Measurements from ENCODE around the gene VTI1A. TPM values are rescaled to one million over a fixed set of nuclear protein-coding genes. Genes with fewer than 3 reads are reported as not detected.

VTI1A gene
- total and polyA plus RNA-seq, 2 experiments from 2014 or later = 26.8 to 31.0 TPM

DNA sequence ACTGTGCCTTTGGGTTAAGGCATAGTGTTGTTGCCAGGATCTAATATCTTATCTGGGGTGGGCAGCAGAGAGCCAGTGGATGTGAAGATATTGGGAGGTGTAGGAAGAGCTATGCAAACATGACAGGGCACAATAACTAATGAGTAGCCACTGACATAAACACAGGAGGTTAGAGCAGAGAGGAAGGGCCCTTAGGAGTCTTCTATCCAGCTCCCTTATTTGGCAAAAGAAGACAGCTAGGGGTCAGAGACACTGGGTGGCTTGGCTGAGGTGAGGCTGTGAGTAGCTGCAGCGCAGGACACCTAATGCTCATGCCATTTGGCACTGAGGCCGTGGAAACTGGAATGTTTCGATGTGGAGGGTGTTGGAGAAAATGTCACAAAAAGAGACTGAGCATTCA is 326.8 kb downstream of the VTI1A start:
- Histone ChIP-seq H3K4me3 (no peak overlapping the region), H3K4me2 (no peak overlapping the region), H3K36me3 (ENCODE audit: insufficient read depth) (no peaks in the 10 kb centered on the region), H4K20me1 (replicated peaks; ENCODE audit: insufficient read depth) (no peaks in the 10 kb centered on the region), H2AFZ (no peak overlapping the region), H3K4me1 (ENCODE audit: insufficient read depth) (peaks cover 8% of the 10 kb centered on the region), H3K27me3 (ENCODE audit: insufficient read depth) (no peaks in the 10 kb centered on the region), H3F3A (replicated peaks; ENCODE audit: low read depth) (no peaks in the 10 kb centered on the region), H3K27ac (ENCODE audit: low read depth) (no peak overlapping the region), H3K9me2 (ENCODE audit: insufficient read depth) (peaks cover 4% of the 10 kb centered on the region; the same call in 1 of the 2 replicates), H3K79me2 (replicated peaks; ENCODE audit: insufficient read depth) (no peaks in the 10 kb centered on the region)
- TF ChIP-seq, protein P1, sequence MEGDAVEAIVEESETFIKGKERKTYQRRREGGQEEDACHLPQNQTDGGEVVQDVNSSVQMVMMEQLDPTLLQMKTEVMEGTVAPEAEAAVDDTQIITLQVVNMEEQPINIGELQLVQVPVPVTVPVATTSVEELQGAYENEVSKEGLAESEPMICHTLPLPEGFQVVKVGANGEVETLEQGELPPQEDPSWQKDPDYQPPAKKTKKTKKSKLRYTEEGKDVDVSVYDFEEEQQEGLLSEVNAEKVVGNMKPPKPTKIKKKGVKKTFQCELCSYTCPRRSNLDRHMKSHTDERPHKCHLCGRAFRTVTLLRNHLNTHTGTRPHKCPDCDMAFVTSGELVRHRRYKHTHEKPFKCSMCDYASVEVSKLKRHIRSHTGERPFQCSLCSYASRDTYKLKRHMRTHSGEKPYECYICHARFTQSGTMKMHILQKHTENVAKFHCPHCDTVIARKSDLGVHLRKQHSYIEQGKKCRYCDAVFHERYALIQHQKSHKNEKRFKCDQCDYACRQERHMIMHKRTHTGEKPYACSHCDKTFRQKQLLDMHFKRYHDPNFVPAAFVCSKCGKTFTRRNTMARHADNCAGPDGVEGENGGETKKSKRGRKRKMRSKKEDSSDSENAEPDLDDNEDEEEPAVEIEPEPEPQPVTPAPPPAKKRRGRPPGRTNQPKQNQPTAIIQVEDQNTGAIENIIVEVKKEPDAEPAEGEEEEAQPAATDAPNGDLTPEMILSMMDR (conservative IDR thresholded peaks at IDR 0.05; ENCODE audit: low read depth in 2 of 2) = no peak
- TF ChIP-seq JUNB (IDR thresholded peaks at IDR 0.05; ENCODE audit: unreplicated experiment) = no peak
- TF ChIP-seq, protein P2, sequence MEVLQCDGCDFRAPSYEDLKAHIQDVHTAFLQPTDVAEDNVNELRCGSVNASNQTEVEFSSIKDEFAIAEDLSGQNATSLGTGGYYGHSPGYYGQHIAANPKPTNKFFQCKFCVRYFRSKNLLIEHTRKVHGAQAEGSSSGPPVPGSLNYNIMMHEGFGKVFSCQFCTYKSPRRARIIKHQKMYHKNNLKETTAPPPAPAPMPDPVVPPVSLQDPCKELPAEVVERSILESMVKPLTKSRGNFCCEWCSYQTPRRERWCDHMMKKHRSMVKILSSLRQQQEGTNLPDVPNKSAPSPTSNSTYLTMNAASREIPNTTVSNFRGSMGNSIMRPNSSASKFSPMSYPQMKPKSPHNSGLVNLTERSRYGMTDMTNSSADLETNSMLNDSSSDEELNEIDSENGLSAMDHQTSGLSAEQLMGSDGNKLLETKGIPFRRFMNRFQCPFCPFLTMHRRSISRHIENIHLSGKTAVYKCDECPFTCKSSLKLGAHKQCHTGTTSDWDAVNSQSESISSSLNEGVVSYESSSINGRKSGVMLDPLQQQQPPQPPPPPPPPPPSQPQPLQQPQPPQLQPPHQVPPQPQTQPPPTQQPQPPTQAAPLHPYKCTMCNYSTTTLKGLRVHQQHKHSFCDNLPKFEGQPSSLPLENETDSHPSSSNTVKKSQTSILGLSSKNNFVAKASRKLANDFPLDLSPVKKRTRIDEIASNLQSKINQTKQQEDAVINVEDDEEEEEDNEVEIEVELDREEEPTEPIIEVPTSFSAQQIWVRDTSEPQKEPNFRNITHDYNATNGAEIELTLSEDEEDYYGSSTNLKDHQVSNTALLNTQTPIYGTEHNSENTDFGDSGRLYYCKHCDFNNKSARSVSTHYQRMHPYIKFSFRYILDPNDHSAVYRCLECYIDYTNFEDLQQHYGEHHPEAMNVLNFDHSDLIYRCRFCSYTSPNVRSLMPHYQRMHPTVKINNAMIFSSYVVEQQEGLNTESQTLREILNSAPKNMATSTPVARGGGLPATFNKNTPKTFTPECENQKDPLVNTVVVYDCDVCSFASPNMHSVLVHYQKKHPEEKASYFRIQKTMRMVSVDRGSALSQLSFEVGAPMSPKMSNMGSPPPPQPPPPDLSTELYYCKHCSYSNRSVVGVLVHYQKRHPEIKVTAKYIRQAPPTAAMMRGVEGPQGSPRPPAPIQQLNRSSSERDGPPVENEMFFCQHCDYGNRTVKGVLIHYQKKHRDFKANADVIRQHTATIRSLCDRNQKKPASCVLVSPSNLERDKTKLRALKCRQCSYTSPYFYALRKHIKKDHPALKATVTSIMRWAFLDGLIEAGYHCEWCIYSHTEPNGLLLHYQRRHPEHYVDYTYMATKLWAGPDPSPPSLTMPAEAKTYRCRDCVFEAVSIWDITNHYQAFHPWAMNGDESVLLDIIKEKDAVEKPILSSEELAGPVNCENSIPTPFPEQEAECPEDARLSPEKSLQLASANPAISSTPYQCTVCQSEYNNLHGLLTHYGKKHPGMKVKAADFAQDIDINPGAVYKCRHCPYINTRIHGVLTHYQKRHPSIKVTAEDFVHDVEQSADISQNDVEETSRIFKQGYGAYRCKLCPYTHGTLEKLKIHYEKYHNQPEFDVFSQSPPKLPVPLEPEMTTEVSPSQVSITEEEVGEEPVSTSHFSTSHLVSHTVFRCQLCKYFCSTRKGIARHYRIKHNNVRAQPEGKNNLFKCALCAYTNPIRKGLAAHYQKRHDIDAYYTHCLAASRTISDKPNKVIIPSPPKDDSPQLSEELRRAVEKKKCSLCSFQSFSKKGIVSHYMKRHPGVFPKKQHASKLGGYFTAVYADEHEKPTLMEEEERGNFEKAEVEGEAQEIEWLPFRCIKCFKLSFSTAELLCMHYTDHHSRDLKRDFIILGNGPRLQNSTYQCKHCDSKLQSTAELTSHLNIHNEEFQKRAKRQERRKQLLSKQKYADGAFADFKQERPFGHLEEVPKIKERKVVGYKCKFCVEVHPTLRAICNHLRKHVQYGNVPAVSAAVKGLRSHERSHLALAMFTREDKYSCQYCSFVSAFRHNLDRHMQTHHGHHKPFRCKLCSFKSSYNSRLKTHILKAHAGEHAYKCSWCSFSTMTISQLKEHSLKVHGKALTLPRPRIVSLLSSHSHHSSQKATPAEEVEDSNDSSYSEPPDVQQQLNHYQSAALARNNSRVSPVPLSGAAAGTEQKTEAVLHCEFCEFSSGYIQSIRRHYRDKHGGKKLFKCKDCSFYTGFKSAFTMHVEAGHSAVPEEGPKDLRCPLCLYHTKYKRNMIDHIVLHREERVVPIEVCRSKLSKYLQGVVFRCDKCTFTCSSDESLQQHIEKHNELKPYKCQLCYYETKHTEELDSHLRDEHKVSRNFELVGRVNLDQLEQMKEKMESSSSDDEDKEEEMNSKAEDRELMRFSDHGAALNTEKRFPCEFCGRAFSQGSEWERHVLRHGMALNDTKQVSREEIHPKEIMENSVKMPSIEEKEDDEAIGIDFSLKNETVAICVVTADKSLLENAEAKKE (CRISPR knock-in tag; IDR thresholded peaks at IDR 0.05) = no peak
- no peak for TF ChIP-seq ZNF331 (CRISPR knock-in tag; IDR thresholded peaks at IDR 0.05; ENCODE audit: low read depth)
- no peak for TF ChIP-seq STAT1 (IDR thresholded peaks at IDR 0.05; ENCODE audit: unreplicated experiment)
- ATAC-seq = no peak
- H3K9me3 Mint-ChIP-seq = no peaks in the 10 kb centered on the region
- H3K27me3 Mint-ChIP-seq (ENCODE audit: insufficient read depth, low read depth, poor library complexity) = peaks cover 1% of the 10 kb centered on the region
- peaks cover 8% of the 10 kb centered on the region; the same call in 2 of the 3 replicates for H3K36me3 Mint-ChIP-seq (ENCODE audit: low read depth)
- no peak overlapping the region for H3K4me3 Mint-ChIP-seq
- no peak for DNase-seq (ENCODE audit: low spot score)
- H3K27ac Mint-ChIP-seq = no peak overlapping the region
- peaks cover 16% of the 10 kb centered on the region for H3K4me1 Mint-ChIP-seq
